Stimulated activated CD8-positive, alpha-beta memory T cell treated with anti-CD3 and anti-CD28 coated beads, Interleukin-15, amount 100 ng/mL, for 24 hours (primary cell): ENCODE data around the gene SLCO2B1.

ENCODE experiments used
- DNase-seq: peaks from one replicate; pipeline ENCODE4 v3.0.0-alpha.2; 2020; ENCODE audit warnings: low read depth

SLCO2B1 gene

DNA sequence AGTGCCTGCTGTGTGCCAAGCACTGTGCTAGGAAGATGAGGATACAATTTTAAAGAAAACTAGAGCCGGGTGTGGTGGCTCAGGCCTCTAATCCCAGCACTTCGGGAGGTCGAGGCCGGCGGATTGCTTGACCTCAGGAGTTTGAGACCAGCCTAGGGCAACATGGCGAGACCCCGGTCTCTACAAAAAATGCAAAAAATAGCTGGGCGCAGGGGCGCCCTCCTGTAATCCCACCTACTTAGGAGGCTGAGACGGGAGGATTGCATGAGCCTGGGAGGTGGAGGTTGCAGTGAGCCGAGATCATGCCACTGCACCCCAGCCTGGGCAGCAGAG lies 98.0 kb downstream of the SLCO2B1 start:
- no peak for DNase-seq

DNA sequence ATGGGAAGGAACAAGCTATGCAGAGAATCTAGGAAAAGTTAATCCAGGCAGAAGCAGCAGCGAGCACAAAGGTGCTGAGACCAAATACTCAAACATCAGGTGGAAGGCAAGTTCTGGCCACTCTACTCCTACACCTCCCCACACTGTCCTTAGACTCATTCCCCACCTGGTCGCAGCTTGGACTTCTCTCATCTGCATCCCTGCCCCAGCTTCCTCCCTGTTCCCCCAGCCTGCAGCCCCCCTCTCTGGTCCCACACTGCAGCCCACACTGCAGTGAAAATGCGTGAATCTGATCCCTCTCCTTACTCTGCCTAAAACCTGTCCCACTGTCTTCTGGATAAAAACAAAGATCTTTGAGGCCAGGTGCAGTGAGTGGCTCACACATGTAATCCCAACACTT lies 98.8 kb downstream of the SLCO2B1 start:
- no peak for DNase-seq

DNA sequence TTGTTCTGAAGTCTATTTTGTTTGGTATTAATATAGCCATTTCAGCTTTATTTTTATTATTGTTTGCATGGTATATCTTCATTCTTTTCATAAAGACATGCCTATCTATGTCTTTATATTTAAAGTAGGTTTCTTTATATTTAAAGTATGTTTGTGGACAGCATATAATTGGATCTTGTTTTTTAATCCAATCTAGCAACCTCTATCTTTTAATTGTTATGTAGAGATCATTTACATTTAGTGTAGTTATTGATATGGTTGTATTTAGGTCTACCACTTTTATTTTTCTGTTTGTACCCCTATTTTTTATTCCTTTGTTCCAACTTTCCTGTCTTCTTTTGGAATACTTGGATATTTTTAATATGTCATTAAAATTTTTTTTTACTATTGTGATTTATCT lies 103.4 kb downstream of the SLCO2B1 start:
- DNase-seq: no peak
